GM12892 (cell line): ENCODE measurements around the gene PQBP1.

Experiments
- POLR2A ChIP-seq: IDR thresholded peaks from 2 replicates; pipeline ENCODE4 v1.6.1; 2011; ENCODE audit warnings: low read depth, low read length, control low read depth
- POLR2AphosphoS5 ChIP-seq: IDR thresholded peaks from 2 replicates; pipeline ENCODE4 v1.6.1; 2011; ENCODE audit warnings: low read depth, low read length, control low read depth
- TAF1 ChIP-seq: IDR thresholded peaks from 2 replicates; pipeline ENCODE4 v1.6.1; 2011; ENCODE audit warnings: low read depth, mild to moderate bottlenecking, control low read depth, low read length, borderline replicate concordance

GRCh38 chrX:48883729-48884128 lies 14.0 kb upstream of the PQBP1 start:
- TF ChIP-seq POLR2A = no peak
- no peak for TF ChIP-seq POLR2AphosphoS5
- TF ChIP-seq TAF1 = no peak
